Measurements from ENCODE around the gene SKI. TPM values are rescaled to one million over a fixed set of nuclear protein-coding genes. Genes with fewer than 3 reads are reported as not detected.

SKI gene
- total RNA-seq, 2 experiments from 2014 or later = 4.7 to 11.7 TPM

DNA sequence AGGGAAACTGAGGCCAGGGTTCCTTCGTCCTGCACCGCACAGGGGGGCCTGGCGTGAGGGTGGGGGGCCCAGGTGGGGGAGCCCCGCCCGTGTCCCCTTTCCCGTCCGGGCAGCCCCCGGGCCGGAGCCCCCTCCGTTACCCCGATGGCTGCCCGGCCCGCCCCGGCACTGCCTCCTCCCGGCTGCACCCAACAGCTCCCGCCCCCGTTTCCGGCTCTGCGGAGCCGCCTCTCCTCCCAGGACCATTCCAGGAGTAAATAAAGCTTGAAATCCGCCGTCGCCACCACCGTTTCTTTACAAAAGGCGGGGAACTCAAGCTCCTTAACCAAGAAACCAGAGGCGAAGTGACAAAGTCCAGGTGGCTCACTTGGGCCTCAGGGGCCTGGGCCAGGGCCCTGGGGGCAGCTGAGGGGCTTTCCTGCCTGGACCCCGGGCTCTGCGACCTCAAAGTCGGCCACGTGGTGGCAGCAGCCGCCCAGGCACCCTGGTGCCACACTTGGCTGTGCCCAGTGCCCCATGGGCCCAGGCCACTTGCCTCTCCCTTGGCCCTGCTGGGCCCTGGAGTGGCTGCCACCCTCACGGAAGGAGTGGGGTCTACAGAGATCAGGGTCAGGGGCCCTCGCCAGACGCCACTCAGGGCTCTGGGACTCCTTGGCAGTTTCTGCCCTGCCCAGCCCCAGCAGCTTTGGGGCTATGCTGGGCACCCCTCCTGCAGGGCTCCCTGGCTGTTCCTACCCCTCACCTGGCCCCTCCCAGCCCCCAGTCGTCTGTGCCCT, 33.0 kb upstream of the SKI start:
- no TSS peak for BruUV-seq (replicated peaks)
- TF ChIP-seq CTCF (conservative IDR thresholded peaks at IDR 0.05; ENCODE audit: low read length) (peak; percentile 91), EZH2phosphoT487 (IDR thresholded peaks at IDR 0.05; ENCODE audit: borderline replicate concordance, low read depth, low read length) (no peak)
- Histone ChIP-seq H3K79me2 (ENCODE audit: insufficient read depth, low read depth, low read length) (no peaks in the 10 kb centered on the region), H3K9me2 (ENCODE audit: insufficient read depth, low read length) (no peaks in the 10 kb centered on the region), H2AFZ (ENCODE audit: low read length) (peak overlapping the region; percentile 47), H3K4me3 (ENCODE audit: low read depth, low read length, poor library complexity, severe bottlenecking) (peak overlapping the region; percentile 67), H3K36me3 (ENCODE audit: insufficient read depth, low read length) (no peaks in the 10 kb centered on the region), H3K4me1 (ENCODE audit: insufficient read depth, low read length, poor library complexity, severe bottlenecking) (peaks cover 23% of the 10 kb centered on the region), H4K20me1 (ENCODE audit: insufficient read depth, low read length) (no peaks in the 10 kb centered on the region), H3K27ac (ENCODE audit: low read depth, low read length, poor library complexity, severe bottlenecking) (peak overlapping the region; percentile 52), H3K4me2 (ENCODE audit: low read length) (peak overlapping the region; percentile 79), H3K9me3 (ENCODE audit: low read length) (no peaks in the 10 kb centered on the region)
- intact Hi-C loops (cut with micrococcal nuclease; ENCODE audit: unreplicated experiment) = loop anchor here (1.0 to 5.0 kb wide), 2 partner anchors 107 to 187 kb away; no protein-coding TSS in a partner anchor
- peak; percentile 87 for DNase-seq (ENCODE audit: low spot score)
- CTCF ChIA-PET (ENCODE audit: unreplicated experiment) = interaction anchor here (0.7 kb wide), 4 partner anchors 10 to 187 kb away, joined by 3 to 5 read pairs (median 4); no protein-coding TSS in a partner anchor
- POLR2A ChIA-PET = interaction anchor here (0.6 to 1.1 kb wide), 3 partner anchors 10 to 354 kb away, joined by 3 read pairs; no protein-coding TSS in a partner anchor

- intact Hi-C loops (cut with micrococcal nuclease; ENCODE audit: unreplicated experiment) = loop anchor here (1.0 to 5.0 kb wide), 2 partner anchors 107 to 187 kb away; no protein-coding TSS in a partner anchor
- TF ChIP-seq CTCF (conservative IDR thresholded peaks at IDR 0.05; ENCODE audit: low read length) (no peak), EZH2phosphoT487 (IDR thresholded peaks at IDR 0.05; ENCODE audit: borderline replicate concordance, low read depth, low read length) (no peak)
- Histone ChIP-seq H3K79me2 (ENCODE audit: insufficient read depth, low read depth, low read length) (no peaks in the 10 kb centered on the region), H2AFZ (ENCODE audit: low read length) (peak overlapping the region; percentile 47; the same call in 1 of the 2 replicates), H3K9me3 (ENCODE audit: low read length) (no peaks in the 10 kb centered on the region), H3K9me2 (ENCODE audit: insufficient read depth, low read length) (no peaks in the 10 kb centered on the region), H3K36me3 (ENCODE audit: insufficient read depth, low read length) (no peaks in the 10 kb centered on the region), H4K20me1 (ENCODE audit: insufficient read depth, low read length) (no peaks in the 10 kb centered on the region), H3K4me1 (ENCODE audit: insufficient read depth, low read length, poor library complexity, severe bottlenecking) (peaks cover 21% of the 10 kb centered on the region), H3K4me3 (ENCODE audit: low read depth, low read length, poor library complexity, severe bottlenecking) (no peak overlapping the region), H3K4me2 (ENCODE audit: low read length) (0 out of 2 replicates have a peak overlapping the region, but pooled peaks have one; percentile 79), H3K27ac (ENCODE audit: low read depth, low read length, poor library complexity, severe bottlenecking) (no peak overlapping the region)
- CTCF ChIA-PET (ENCODE audit: unreplicated experiment) = no interaction called here
- BruUV-seq (replicated peaks) = no TSS peak
- DNase-seq (ENCODE audit: low spot score) = no peak
- POLR2A ChIA-PET = interaction anchor here (1.1 kb wide), 1 partner anchor 187 kb away, joined by 3 read pairs; no protein-coding TSS in a partner anchor
Measured at GRCh38 chr1:2195785-2196184, 32.3 kb upstream of the SKI start.

Data from OCI-LY7 (cell line).